HG03025 (cell line): ENCODE data around the gene ILF2.
A peak's percentile ranks its signal among the peaks of the same experiment; 100 is the strongest.
"Not testable (repeated sequence)": the region's sequence is repeated elsewhere in the genome, so short reads cannot be mapped to it uniquely, and the experiment has no call there.

ENCODE experiments used
- ATAC-seq: cut with Tn5 transposase; IDR thresholded peaks from one replicate; pipeline ENCODE4 v1.9.1; 2021; ENCODE audit warnings: mild to moderate bottlenecking, moderate library complexity; ENCODE audit not compliant: unreplicated experiment, low FRiP score

ILF2 gene

GRCh38 chr1:153670859-153671627 is at the start of gene ILF2:
Gene ILF2 (minus strand): TSS chr1:153670993. CDS start chr1:153670922, 71 bp downstream.
- ATAC-seq, result peak; percentile 90

DNA sequence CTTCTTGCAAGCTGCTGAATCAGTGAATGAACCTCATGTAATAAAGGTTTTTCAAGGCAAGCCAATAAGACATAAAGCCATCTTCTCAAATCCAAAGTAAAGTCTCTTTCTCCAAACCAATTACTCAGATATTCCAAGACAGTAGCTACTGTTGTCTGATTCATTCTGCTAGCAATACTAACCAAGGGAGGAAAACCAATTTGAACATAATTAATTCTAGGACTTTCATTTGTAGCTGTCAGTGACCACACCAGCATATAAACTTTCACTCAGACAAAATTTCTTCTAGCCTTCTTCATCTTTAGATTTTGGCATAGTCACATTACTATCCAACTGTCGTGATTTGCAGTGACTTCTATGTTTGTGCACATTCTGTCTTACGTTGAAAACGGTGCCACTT is 46.5 kb upstream of the ILF2 start:
- no peak for ATAC-seq

- not testable (repeated sequence) for ATAC-seq
These were observed 45.4 kb upstream of the ILF2 start for GRCh38 chr1:153716211-153716610.

- no peak for ATAC-seq
These were observed 40.2 kb upstream of the ILF2 start for GRCh38 chr1:153711026-153711425.

GRCh38 chr1:153705484-153705883 is 34.7 kb upstream of the ILF2 start:
- ATAC-seq, result no peak

DNA sequence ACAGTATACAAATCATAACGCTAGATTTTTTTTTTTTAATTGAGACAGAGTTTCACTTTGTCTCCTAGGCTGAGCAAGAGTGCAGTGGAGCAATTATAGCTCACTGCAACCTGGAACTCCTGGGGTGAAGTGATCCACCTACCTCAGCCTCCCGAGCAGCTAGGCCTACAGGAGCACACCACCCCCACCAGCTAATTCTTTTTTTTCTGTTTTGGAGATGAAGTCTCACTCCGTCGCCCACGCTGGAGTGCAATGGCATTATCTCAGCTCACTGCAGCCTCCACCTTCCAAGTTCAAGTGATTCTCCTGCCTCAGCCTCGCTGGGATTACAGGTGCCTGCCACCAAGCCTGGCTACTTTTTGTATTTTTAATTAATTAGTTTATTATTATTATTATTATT is 29.0 kb upstream of the ILF2 start:
- no peak for ATAC-seq

GRCh38 chr1:153698923-153699714 is 28.3 kb upstream of the ILF2 start:
- ATAC-seq, result no peak

- no peak for ATAC-seq
These were observed 27.5 kb upstream of the ILF2 start for GRCh38 chr1:153698020-153698922.

DNA sequence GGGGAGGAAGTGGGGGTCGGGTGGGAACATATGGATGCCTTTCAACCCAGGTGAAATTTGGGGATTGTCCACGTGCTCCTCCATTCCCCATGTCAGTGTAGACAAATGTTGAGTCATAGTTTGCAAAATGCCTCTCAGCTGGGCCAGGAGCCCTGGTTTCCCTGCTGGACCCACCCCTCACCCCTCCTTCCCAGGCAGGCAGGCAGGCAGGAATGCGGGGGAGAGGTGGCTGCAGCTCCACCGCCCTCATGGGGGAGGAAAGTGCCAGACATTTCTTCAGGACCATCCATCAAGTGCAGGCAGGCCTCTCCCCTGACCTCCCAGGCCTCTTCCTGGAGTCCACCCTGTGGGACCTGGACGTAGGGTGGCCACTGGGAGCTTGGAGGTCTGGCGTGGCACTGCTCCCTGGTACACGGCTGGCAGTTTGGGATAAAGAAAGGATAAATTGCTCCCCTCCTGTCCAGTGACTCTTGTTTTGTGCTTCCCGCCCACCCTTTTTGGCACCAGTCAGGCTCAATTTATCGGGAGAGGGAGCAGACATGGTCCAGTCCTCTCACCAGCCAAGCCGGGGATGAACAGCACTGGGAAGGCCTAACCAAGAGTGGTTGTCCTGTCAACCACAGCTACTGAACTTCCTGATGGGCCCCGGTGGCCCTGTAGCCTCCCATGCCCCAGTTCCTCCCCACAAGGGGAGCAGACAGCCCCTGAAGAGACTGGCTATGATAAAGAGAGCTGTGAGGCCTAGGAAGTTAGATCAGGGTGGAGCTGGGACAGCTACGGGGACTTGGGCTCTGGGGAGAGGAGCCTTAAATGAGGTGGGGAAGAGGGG is 26.6 kb upstream of the ILF2 start:
- ATAC-seq, result no peak

DNA sequence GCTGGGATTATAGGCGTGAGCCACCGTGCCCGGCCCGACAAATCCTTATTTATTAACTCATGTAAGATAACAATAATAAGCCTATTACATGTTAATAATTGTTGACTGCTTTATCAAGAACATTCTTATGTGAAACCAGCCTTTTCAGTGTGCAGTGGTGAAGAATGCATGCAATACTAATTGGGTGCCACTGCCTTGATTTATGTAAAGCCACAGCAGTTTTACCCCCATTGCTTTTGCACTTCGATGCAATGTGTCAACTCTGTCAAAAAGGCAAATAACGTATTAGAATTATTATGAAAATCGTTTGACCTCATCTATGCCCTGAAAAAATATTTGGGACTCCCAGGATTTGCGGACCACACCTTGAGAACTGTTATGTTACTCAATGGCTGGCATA is 25.9 kb upstream of the ILF2 start:
- no peak for ATAC-seq

DNA sequence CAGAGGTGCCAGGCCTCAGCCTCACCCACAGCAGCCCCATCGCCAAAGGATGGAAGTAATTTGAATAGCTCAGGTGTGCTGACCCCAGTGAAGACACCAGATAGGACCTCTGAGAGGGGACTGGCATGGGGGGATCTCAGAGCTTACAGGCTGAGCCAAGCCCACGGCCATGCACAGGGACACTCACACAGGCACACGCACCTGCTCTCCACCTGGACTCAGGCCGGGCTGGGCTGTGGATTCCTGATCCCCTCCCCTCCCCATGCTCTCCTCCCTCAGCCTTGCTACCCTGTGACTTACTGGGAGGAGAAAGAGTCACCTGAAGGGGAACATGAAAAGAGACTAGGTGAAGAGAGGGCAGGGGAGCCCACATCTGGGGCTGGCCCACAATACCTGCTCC is 22.7 kb upstream of the ILF2 start:
- ATAC-seq, result no peak

DNA sequence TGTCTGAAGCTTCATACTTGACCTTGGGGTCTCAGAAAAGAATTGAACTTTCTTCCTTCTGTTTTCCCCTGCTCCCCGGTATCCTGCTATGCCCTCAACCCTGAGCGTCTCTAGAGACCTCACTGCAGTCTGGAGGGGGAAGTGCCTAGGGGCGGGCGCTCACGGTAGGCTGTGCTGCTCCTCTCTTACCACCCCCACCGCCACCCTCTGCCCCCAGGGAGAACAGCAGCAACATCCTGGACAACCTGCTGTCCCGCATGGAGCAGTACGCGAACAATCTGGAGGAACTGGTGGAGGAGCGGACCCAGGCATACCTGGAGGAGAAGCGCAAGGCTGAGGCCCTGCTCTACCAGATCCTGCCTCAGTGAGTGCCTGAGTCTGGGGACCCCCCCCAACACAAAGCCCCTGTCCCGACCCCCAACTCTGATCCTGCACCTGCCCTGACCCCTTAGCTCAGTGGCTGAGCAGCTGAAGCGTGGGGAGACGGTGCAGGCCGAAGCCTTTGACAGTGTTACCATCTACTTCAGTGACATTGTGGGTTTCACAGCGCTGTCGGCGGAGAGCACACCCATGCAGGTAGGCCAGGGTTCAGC is 18.0 kb upstream of the ILF2 start:
- ATAC-seq, result no peak

- no peak for ATAC-seq
These were observed 17.5 kb upstream of the ILF2 start for GRCh38 chr1:153688276-153688675.

DNA sequence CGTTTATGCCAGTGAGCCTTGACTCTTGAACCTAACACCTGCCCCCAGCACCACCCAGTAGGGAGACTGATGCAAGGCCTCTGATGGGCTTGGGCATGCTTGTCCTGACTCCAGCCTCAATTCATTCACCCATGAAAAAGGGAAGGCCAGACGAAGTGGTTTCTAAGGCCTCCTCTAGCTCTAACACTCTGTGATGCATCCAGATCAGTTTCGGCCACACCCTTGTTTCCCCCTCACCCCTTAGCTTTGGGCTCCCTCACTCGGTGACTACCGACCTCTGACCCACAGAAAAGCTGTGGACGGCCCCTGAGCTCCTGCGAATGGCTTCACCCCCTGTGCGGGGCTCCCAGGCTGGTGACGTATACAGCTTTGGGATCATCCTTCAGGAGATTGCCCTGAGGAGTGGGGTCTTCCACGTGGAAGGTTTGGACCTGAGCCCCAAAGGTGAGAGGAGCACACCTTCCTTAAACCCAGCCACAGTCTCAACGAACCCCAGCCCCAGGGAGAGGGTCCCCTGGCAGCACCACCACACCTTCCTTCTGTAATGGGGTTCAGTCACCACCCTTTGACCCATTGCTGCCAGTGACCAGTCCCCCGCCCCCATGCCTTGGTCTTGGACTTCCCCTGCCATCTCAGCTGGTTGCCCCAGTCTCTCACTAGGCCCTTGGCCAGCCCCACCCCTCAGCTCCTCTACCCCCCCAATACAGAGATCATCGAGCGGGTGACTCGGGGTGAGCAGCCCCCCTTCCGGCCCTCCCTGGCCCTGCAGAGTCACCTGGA is 16.7 kb upstream of the ILF2 start:
- no peak for ATAC-seq

- no peak for ATAC-seq
These were observed 14.9 kb upstream of the ILF2 start for GRCh38 chr1:153685544-153686340.

DNA sequence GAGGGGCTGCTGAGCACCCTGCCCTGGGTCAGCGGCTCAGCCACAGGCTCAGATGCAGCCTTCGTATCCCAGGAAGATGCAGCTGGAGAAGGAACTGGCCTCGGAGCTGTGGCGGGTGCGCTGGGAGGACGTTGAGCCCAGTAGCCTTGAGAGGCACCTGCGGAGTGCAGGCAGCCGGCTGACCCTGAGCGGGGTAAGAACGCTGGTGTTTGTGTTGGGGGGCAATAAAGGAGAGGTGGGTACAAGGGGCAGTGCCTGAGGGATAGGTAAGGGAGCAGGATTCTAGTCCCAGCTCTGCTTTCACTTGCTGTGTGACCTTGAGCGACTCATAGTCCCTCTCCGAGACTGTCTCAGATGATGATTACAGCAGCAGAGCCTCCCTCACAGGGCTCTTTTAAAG is 14.1 kb upstream of the ILF2 start:
- no peak for ATAC-seq

- no peak for ATAC-seq
These were observed 13.1 kb upstream of the ILF2 start for GRCh38 chr1:153683854-153684253.

- ATAC-seq, result no peak
These were observed 11.9 kb upstream of the ILF2 start for GRCh38 chr1:153682730-153683129.
